Loucy (cell line): Measurements from ENCODE around the gene FGR.
A peak's percentile ranks its signal among the peaks of the same experiment; 100 is the strongest.

Source experiments
- H2AFZ ChIP-seq: fragments of 200-600 bp; sonication (generic); 2 replicates; pipeline ENCODE4 v1.6.0; 2016; ENCODE audit warnings: antibody characterized with exemption, mild to moderate bottlenecking, low read length, moderate library complexity
- H3F3A ChIP-seq: fragments of 200-600 bp; 2 replicates; pipeline ENCODE4 v1.6.0; 2016; ENCODE audit warnings: antibody characterized with exemption, low read depth, mild to moderate bottlenecking
- H3K27me3 ChIP-seq: fragments of 200-600 bp; sonication (generic); 2 replicates; pipeline ENCODE4 v1.6.1; 2014; ENCODE audit warnings: low read length, mild to moderate bottlenecking; ENCODE audit not compliant: insufficient read depth, poor library complexity, severe bottlenecking
- H3K36me3 ChIP-seq: fragments of 200-600 bp; sonication (generic); 2 replicates; pipeline ENCODE4 v1.6.1; 2016; ENCODE audit warnings: low read length; ENCODE audit not compliant: insufficient read depth
- H3K4me1 ChIP-seq: fragments of 200-600 bp; sonication (generic); 2 replicates; pipeline ENCODE4 v1.5.1; 2014; ENCODE audit warnings: low read length, mild to moderate bottlenecking; ENCODE audit not compliant: insufficient read depth, poor library complexity, severe bottlenecking
- H3K4me2 ChIP-seq: fragments of 200-600 bp; sonication (generic); 2 replicates; pipeline ENCODE4 v1.6.0; 2014; ENCODE audit warnings: antibody characterized with exemption, low read length, low read depth, mild to moderate bottlenecking; ENCODE audit not compliant: poor library complexity, severe bottlenecking
- H3K4me3 ChIP-seq: fragments of 200-600 bp; sonication (generic); 2 replicates; pipeline ENCODE4 v1.5.1; 2014; ENCODE audit warnings: low read length, mild to moderate bottlenecking, mixed read lengths; ENCODE audit not compliant: poor library complexity, severe bottlenecking
- H3K79me2 ChIP-seq: fragments of 200-600 bp; sonication (generic); 2 replicates; pipeline ENCODE4 v1.6.1; 2014; ENCODE audit warnings: low read length; ENCODE audit not compliant: insufficient read depth
- H3K9ac ChIP-seq: fragments of 200-600 bp; sonication (generic); 2 replicates; pipeline ENCODE4 v1.6.0; 2014; ENCODE audit warnings: mild to moderate bottlenecking, low read depth, low read length, moderate library complexity; ENCODE audit not compliant: poor library complexity, severe bottlenecking
- H3K9me2 ChIP-seq: fragments of 200-600 bp; sonication (generic); replicated peaks from 2 replicates; pipeline ENCODE4 v1.6.1; 2016; ENCODE audit warnings: low read depth, low read length, mixed read lengths
- H3K9me3 ChIP-seq: fragments of 200-600 bp; sonication (generic); 2 replicates; pipeline ENCODE4 v1.6.1; 2014; ENCODE audit warnings: mild to moderate bottlenecking, antibody characterized with exemption, low read length, low read depth; ENCODE audit not compliant: insufficient read depth
- H4K20me1 ChIP-seq: fragments of 200-600 bp; sonication (generic); 2 replicates; pipeline ENCODE4 v1.6.0; 2014; ENCODE audit warnings: antibody characterized with exemption, low read length, mild to moderate bottlenecking; ENCODE audit not compliant: insufficient read depth, poor library complexity, severe bottlenecking
- EZH2phosphoT487 ChIP-seq: fragments of 200-600 bp; IDR thresholded peaks from 2 replicates; pipeline ENCODE4 v1.6.1; 2018; ENCODE audit warnings: antibody characterized with exemption, mild to moderate bottlenecking, moderate library complexity, borderline replicate concordance
- TF ChIP-seq, protein P1 (sequence below): fragments of 200-600 bp; sonication (generic); conservative IDR thresholded peaks from 2 replicates; pipeline ENCODE4 v1.5.1; 2014; ENCODE audit warnings: mild to moderate bottlenecking, antibody characterized with exemption, low read length

The FGR gene

GRCh38 chr1:27571439-27572018 is 63.5 kb downstream of the FGR start:
- Histone ChIP-seq H3K36me3 (peaks cover 5% of the 10 kb centered on the region; the same call in 1 of the 2 replicates), H3K79me2 (peaks cover 96% of the 10 kb centered on the region), H3F3A (no peaks in the 10 kb centered on the region), H3K4me3 (no peak overlapping the region), H3K4me2 (peak overlapping the region; percentile 25), H3K9ac (no peak overlapping the region), H3K9me3 (no peaks in the 10 kb centered on the region), H2AFZ (no peak overlapping the region), H3K9me2 (no peaks in the 10 kb centered on the region), H4K20me1 (peaks cover 76% of the 10 kb centered on the region), H3K4me1 (peaks cover 42% of the 10 kb centered on the region), H3K27me3 (no peaks in the 10 kb centered on the region)
- TF ChIP-seq, protein P1, sequence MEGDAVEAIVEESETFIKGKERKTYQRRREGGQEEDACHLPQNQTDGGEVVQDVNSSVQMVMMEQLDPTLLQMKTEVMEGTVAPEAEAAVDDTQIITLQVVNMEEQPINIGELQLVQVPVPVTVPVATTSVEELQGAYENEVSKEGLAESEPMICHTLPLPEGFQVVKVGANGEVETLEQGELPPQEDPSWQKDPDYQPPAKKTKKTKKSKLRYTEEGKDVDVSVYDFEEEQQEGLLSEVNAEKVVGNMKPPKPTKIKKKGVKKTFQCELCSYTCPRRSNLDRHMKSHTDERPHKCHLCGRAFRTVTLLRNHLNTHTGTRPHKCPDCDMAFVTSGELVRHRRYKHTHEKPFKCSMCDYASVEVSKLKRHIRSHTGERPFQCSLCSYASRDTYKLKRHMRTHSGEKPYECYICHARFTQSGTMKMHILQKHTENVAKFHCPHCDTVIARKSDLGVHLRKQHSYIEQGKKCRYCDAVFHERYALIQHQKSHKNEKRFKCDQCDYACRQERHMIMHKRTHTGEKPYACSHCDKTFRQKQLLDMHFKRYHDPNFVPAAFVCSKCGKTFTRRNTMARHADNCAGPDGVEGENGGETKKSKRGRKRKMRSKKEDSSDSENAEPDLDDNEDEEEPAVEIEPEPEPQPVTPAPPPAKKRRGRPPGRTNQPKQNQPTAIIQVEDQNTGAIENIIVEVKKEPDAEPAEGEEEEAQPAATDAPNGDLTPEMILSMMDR = no peak
- TF ChIP-seq EZH2phosphoT487 = no peak

GRCh38 chr1:27570784-27571183 is 64.2 kb downstream of the FGR start:
- TF ChIP-seq, protein P1 = no peak
- no peak for TF ChIP-seq EZH2phosphoT487
- H3K4me1 ChIP-seq = peaks cover 40% of the 10 kb centered on the region
- peaks cover 7% of the 10 kb centered on the region; the same call in 1 of the 2 replicates for H3K36me3 ChIP-seq
- peaks cover 73% of the 10 kb centered on the region for H4K20me1 ChIP-seq
- no peak overlapping the region for H2AFZ ChIP-seq
- H3K4me3 ChIP-seq = no peak overlapping the region
- no peaks in the 10 kb centered on the region for H3K27me3 ChIP-seq
- H3K9me3 ChIP-seq = no peaks in the 10 kb centered on the region
- H3K4me2 ChIP-seq = no peak overlapping the region
- H3K9ac ChIP-seq = no peak overlapping the region
- H3K79me2 ChIP-seq = peaks cover 96% of the 10 kb centered on the region
- no peaks in the 10 kb centered on the region for H3F3A ChIP-seq
- no peaks in the 10 kb centered on the region for H3K9me2 ChIP-seq

DNA sequence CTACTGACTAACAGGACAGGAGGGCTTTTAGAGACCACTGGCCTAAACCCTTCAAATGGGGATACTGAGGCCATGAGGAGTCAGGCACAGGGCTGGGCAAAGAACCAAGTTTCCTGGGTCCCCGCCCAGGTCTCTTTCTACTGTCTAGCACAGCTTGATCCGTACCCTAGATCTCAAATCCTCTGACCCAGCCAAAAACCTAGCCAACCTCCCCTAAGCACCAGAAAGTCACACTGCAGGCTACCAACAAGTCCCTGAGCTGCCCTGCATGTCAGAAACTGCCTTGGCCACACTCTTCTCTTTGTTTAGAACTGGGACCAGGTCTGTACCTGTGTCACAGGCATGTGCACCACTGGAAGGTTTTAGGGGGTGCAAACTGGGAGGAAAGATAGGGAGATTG is 64.6 kb downstream of the FGR start:
- H3K9me2 ChIP-seq = no peaks in the 10 kb centered on the region
- H3K79me2 ChIP-seq = peaks cover 99% of the 10 kb centered on the region
- H3K4me3 ChIP-seq = no peak overlapping the region
- H3K9me3 ChIP-seq = no peaks in the 10 kb centered on the region
- peaks cover 78% of the 10 kb centered on the region for H4K20me1 ChIP-seq
- no peak overlapping the region for H3K4me2 ChIP-seq
- no peaks in the 10 kb centered on the region for H3K27me3 ChIP-seq
- H3K36me3 ChIP-seq = peaks cover 11% of the 10 kb centered on the region; the same call in 1 of the 2 replicates
- no peak overlapping the region for H2AFZ ChIP-seq
- TF ChIP-seq EZH2phosphoT487 = no peak
- TF ChIP-seq, protein P1 = no peak
- peaks cover 40% of the 10 kb centered on the region for H3K4me1 ChIP-seq
- H3F3A ChIP-seq = no peaks in the 10 kb centered on the region
- no peak overlapping the region for H3K9ac ChIP-seq
